ENCODE results near the gene ZDHHC4. TPM values are rescaled to one million over a fixed set of nuclear protein-coding genes. Genes with fewer than 3 reads are reported as not detected.

Gene ZDHHC4
- total and polyA plus RNA-seq, 10 of the 15 experiments (the other 5 are each of a cell fraction or from before 2014, with no cell fraction given) = 30.6 to 74.3 (median 35.8) TPM

- TF ChIP-seq RUNX3 (IDR thresholded peaks at IDR 0.05; ENCODE audit: low read length) = no peak
- TF ChIP-seq DPF2 (IDR thresholded peaks at IDR 0.05) = no peak
- no peak for TF ChIP-seq BRCA1 (IDR thresholded peaks at IDR 0.05; ENCODE audit: low read depth, low read length)
- TF ChIP-seq, protein P1, sequence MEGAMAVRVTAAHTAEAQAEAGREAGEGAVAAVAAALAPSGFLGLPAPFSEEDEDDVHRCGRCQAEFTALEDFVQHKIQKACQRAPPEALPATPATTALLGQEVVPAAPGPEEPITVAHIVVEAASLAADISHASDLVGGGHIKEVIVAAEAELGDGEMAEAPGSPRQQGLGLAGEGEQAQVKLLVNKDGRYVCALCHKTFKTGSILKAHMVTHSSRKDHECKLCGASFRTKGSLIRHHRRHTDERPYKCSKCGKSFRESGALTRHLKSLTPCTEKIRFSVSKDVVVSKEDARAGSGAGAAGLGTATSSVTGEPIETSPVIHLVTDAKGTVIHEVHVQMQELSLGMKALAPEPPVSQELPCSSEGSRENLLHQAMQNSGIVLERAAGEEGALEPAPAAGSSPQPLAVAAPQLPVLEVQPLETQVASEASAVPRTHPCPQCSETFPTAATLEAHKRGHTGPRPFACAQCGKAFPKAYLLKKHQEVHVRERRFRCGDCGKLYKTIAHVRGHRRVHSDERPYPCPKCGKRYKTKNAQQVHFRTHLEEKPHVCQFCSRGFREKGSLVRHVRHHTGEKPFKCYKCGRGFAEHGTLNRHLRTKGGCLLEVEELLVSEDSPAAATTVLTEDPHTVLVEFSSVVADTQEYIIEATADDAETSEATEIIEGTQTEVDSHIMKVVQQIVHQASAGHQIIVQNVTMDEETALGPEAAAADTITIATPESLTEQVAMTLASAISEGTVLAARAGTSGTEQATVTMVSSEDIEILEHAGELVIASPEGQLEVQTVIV (IDR thresholded peaks at IDR 0.05; ENCODE audit: borderline replicate concordance, partially characterized antibody) = no peak
- no peak for TF ChIP-seq BCL11A (IDR thresholded peaks at IDR 0.05; ENCODE audit: low read depth, low read length)
- TF ChIP-seq MEF2B (IDR thresholded peaks at IDR 0.05; ENCODE audit: partially characterized antibody, poor library complexity, severe bottlenecking) = no peak
- no peak for TF ChIP-seq NR2F1 (conservative IDR thresholded peaks at IDR 0.05)
- TF ChIP-seq, protein P2, sequence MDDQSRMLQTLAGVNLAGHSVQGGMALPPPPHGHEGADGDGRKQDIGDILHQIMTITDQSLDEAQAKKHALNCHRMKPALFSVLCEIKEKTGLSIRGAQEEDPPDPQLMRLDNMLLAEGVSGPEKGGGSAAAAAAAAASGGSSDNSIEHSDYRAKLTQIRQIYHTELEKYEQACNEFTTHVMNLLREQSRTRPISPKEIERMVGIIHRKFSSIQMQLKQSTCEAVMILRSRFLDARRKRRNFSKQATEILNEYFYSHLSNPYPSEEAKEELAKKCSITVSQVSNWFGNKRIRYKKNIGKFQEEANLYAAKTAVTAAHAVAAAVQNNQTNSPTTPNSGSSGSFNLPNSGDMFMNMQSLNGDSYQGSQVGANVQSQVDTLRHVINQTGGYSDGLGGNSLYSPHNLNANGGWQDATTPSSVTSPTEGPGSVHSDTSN (IDR thresholded peaks at IDR 0.05; ENCODE audit: insufficient replicate concordance, low read depth, low read length) = no peak
- TF ChIP-seq, protein P3, sequence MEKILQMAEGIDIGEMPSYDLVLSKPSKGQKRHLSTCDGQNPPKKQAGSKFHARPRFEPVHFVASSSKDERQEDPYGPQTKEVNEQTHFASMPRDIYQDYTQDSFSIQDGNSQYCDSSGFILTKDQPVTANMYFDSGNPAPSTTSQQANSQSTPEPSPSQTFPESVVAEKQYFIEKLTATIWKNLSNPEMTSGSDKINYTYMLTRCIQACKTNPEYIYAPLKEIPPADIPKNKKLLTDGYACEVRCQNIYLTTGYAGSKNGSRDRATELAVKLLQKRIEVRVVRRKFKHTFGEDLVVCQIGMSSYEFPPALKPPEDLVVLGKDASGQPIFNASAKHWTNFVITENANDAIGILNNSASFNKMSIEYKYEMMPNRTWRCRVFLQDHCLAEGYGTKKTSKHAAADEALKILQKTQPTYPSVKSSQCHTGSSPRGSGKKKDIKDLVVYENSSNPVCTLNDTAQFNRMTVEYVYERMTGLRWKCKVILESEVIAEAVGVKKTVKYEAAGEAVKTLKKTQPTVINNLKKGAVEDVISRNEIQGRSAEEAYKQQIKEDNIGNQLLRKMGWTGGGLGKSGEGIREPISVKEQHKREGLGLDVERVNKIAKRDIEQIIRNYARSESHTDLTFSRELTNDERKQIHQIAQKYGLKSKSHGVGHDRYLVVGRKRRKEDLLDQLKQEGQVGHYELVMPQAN (conservative IDR thresholded peaks at IDR 0.05) = no peak
- TF ChIP-seq MTA3 (IDR thresholded peaks at IDR 0.05; ENCODE audit: borderline replicate concordance, low read length) = no peak
- no peak for TF ChIP-seq RBBP5 (conservative IDR thresholded peaks at IDR 0.05)
- no peak for TF ChIP-seq MYC (IDR thresholded peaks at IDR 0.05; ENCODE audit: insufficient read depth, insufficient read length, insufficient replicate concordance, low read length, severe bottlenecking)
These were observed 15.1 kb upstream of the ZDHHC4 start (continued) for GRCh38 chr7:6562106-6562505.
